GM18858 (cell line): Measurements from ENCODE around the gene ETFBKMT.
"Not testable (repeated sequence)": the region's sequence is repeated elsewhere in the genome, so short reads cannot be mapped to it uniquely, and the experiment has no call there.

Experiments used
- ATAC-seq: cut with Tn5 transposase; IDR thresholded peaks from one replicate; pipeline ENCODE4 v1.9.1; 2021; ENCODE audit not compliant: unreplicated experiment

The ETFBKMT gene

GRCh38 chr12:31718542-31719198 is 59.2 kb downstream of the ETFBKMT start:
- not testable (repeated sequence) for ATAC-seq

GRCh38 chr12:31722580-31722979 is 63.1 kb downstream of the ETFBKMT start:
- no peak for ATAC-seq
